Right atrium auricular region (tissue), 2 donors: Measurements from ENCODE around the gene CRYL1. TPM values are rescaled to one million over a fixed set of nuclear protein-coding genes. Genes with fewer than 3 reads are reported as not detected.

ENCODE experiments used
- DNase-seq: peaks from one replicate; pipeline ENCODE4 v3.0.0-alpha.2; 2019; ENCODE audit warnings: low spot score
- H3K27ac ChIP-seq, 2 donors: fragments of 200-600 bp; sonication (generic); 1 replicate in 1 of 2; 2 replicates in 1 of 2; pipeline ENCODE4 v1.5.1; 2016 to 2019
- H3K27me3 ChIP-seq, 2 donors: fragments of 200-600 bp; sonication (generic); one replicate each; pipeline versions ENCODE4 v1.5.1 to v1.6.0; 2017 to 2019
- H3K36me3 ChIP-seq: fragments of 200-600 bp; sonication (generic); one replicate; pipeline ENCODE4 v1.5.1; 2016
- H3K4me1 ChIP-seq, 2 donors: fragments of 200-600 bp; sonication (generic); one replicate each; pipeline versions ENCODE4 v1.5.1 to v1.6.0; 2017 to 2019
- H3K4me3 ChIP-seq, 2 donors: fragments of 200-600 bp; sonication (generic); 1 replicate in 1 of 2; 2 replicates in 1 of 2; pipeline ENCODE4 v1.5.1; 2017 to 2019; ENCODE audit warnings: mild to moderate bottlenecking in 1 of 2, moderate library complexity in 1 of 2
- H3K9me3 ChIP-seq, 2 donors: fragments of 200-600 bp; sonication (generic); one replicate each; pipeline ENCODE4 v1.5.1; 2019
- total RNA-seq, 2 donors: library from RNA; depleted of rRNA; stranded (reverse); fragments of >200 nt; gene quantifications; one replicate each; pipeline ENCODE4 v1.1.0, GENCODE V29; 2016
- TF ChIP-seq, protein P1 (sequence below), 2 donors: fragments of 200-600 bp; sonication (generic); IDR thresholded peaks; one replicate each; pipeline ENCODE4 v1.5.1; 2019; ENCODE audit warnings: antibody characterized with exemption in 2 of 2

Gene CRYL1
- total RNA-seq, 2 donors from 2014 or later: 26.5 to 27.9 TPM

DNA sequence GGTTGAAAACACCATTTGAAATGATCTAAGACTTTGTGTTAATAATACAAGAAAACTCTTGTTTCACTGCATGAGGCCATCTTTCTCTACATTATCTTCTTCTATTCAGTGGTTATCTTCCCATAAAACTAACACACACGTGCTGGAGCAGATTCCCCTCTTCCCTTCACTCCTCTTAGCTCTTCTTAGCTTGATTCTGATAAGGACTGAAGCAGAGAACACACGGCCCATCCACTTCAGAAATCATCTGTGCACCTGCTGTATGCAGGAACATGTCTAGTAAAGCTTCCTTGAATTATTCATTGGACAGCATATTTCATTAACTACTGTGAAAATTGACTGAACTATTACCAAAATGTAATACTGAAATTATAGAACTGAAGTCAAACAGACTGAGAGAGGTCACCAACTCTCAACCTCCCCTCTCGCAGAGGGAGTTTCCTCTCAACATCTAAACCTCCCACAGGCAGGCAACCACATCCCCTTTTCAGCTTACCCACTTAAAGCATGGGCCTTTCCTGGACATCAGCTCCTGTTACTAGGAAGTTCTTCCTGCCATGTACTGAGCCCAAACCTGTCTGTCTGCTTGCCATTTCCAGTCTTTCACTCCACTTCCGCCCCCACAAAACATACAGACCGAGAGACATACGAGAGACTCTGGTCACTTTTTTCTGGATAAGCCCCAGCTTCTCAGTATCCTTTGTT is 113.9 kb downstream of the CRYL1 start:
- no peaks in the 10 kb centered on the region for H3K9me3 ChIP-seq
- H3K36me3 ChIP-seq: no peaks in the 10 kb centered on the region
- H3K27me3 ChIP-seq: no peaks in the 10 kb centered on the region
- no peak overlapping the region for H3K27ac ChIP-seq
- DNase-seq: no peak
- TF ChIP-seq, protein P1, sequence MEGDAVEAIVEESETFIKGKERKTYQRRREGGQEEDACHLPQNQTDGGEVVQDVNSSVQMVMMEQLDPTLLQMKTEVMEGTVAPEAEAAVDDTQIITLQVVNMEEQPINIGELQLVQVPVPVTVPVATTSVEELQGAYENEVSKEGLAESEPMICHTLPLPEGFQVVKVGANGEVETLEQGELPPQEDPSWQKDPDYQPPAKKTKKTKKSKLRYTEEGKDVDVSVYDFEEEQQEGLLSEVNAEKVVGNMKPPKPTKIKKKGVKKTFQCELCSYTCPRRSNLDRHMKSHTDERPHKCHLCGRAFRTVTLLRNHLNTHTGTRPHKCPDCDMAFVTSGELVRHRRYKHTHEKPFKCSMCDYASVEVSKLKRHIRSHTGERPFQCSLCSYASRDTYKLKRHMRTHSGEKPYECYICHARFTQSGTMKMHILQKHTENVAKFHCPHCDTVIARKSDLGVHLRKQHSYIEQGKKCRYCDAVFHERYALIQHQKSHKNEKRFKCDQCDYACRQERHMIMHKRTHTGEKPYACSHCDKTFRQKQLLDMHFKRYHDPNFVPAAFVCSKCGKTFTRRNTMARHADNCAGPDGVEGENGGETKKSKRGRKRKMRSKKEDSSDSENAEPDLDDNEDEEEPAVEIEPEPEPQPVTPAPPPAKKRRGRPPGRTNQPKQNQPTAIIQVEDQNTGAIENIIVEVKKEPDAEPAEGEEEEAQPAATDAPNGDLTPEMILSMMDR (IDR thresholded peaks at IDR 0.05): no peak
- H3K4me1 ChIP-seq: no peaks in the 10 kb centered on the region
- H3K4me3 ChIP-seq: no peak overlapping the region

DNA sequence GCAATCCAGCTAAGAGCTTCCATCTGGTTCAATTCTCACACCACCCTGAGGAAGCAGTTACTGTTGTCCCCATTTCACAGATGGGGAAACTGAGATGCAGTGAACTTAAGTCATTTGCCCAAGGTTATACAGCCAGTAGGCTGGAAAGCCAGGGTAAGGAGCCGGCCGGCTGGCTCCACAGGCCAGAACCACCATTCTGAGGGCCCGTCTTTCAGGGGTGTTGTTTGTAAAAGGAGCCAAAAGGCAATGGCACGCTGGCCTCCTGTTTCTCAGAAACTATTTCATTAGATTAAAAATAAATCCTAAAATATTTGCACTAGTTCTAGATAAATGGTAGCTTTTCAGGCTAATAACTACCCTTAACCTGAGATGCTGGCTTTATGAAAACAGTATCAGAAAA is 114.9 kb downstream of the CRYL1 start:
- H3K36me3 ChIP-seq: no peaks in the 10 kb centered on the region
- no peaks in the 10 kb centered on the region for H3K27me3 ChIP-seq
- TF ChIP-seq, protein P1 (IDR thresholded peaks at IDR 0.05): no peak
- no peak for DNase-seq
- H3K4me1 ChIP-seq: no peaks in the 10 kb centered on the region
- H3K4me3 ChIP-seq: no peak overlapping the region
- no peaks in the 10 kb centered on the region for H3K9me3 ChIP-seq
- H3K27ac ChIP-seq: no peak overlapping the region

GRCh38 chr13:20408181-20408580 is 117.5 kb downstream of the CRYL1 start:
- no peaks in the 10 kb centered on the region for H3K9me3 ChIP-seq
- DNase-seq: no peak
- no peak overlapping the region for H3K4me3 ChIP-seq
- H3K27me3 ChIP-seq: no peaks in the 10 kb centered on the region
- H3K27ac ChIP-seq: no peak overlapping the region
- H3K36me3 ChIP-seq: peaks cover 10% of the 10 kb centered on the region
- no peaks in the 10 kb centered on the region for H3K4me1 ChIP-seq
- TF ChIP-seq, protein P1 (IDR thresholded peaks at IDR 0.05): no peak

DNA sequence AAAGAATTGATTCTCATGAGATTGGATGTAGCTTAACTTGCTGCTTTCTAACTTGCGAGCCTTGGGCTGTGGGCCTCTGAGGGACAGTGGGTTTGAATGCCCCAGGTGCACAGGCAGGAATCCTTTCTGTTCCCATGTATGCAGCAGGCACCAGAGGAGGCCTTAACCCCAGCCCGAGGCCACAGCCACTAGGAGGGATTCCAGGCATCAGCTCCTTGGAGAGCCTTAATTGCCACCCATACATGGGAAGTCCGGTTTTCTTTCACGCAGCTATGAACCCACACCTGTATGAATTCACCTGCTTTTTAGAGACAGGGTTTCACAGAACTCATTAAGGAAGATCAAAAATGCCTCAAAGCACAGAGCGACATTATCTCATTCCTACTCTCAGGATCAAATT is 117.9 kb downstream of the CRYL1 start:
- H3K4me3 ChIP-seq: no peak overlapping the region
- peaks cover 13% of the 10 kb centered on the region for H3K36me3 ChIP-seq
- no peak for DNase-seq
- TF ChIP-seq, protein P1 (IDR thresholded peaks at IDR 0.05): no peak
- no peak overlapping the region for H3K27ac ChIP-seq
- H3K9me3 ChIP-seq: no peaks in the 10 kb centered on the region
- no peaks in the 10 kb centered on the region for H3K4me1 ChIP-seq
- no peaks in the 10 kb centered on the region for H3K27me3 ChIP-seq

GRCh38 chr13:20405691-20406090 is 120.0 kb downstream of the CRYL1 start:
- no peaks in the 10 kb centered on the region for H3K4me1 ChIP-seq
- no peak overlapping the region for H3K27ac ChIP-seq
- H3K4me3 ChIP-seq: no peak overlapping the region
- TF ChIP-seq, protein P1 (IDR thresholded peaks at IDR 0.05): no peak
- no peak for DNase-seq
- H3K9me3 ChIP-seq: no peaks in the 10 kb centered on the region
- peaks cover 13% of the 10 kb centered on the region for H3K36me3 ChIP-seq
- no peaks in the 10 kb centered on the region for H3K27me3 ChIP-seq
